GM20431 (cell line): Measurements from ENCODE around the gene ADAM11.

ENCODE experiments used
- in situ Hi-C: fragments of 300-500 bp; cut with MseI, MboI; formaldehyde crosslinking; loops from one replicate; pipeline ENCODE4 v1.15.0; 2020; ENCODE audit warnings: low sequenced_read_pairs; ENCODE audit not compliant: unreplicated experiment

Gene ADAM11

GRCh38 chr17:44827863-44828262 is 69.1 kb downstream of the ADAM11 start:
- in situ Hi-C loops, result no loop called here

DNA sequence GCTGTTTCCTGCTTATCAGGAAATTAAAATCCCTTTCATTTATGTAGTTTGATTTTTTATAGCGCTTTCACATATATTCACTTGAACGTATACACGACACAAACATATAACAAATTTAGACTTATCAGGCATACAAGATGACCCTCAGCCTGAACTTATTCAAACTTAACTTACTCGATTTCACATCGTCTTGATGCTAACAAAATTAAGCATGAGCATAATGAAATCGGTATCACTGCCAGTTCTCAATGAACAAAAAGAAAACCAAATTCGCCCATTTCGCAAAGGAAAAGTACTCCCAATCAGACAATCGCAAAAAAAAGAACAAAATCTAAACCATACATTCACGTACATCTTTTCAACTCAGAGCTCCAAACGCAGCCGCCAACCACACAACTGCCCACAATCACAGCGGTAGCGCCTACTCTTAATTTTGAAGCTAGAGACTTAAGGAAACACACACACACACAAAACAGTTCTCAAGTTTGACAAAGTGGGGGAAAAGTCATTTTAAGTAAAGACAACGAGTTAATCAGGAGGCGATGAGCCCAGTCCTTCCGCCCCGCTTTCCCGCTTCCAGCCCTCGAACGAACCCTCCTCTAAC is 70.2 kb downstream of the ADAM11 start:
- in situ Hi-C loops, result no loop called here

DNA sequence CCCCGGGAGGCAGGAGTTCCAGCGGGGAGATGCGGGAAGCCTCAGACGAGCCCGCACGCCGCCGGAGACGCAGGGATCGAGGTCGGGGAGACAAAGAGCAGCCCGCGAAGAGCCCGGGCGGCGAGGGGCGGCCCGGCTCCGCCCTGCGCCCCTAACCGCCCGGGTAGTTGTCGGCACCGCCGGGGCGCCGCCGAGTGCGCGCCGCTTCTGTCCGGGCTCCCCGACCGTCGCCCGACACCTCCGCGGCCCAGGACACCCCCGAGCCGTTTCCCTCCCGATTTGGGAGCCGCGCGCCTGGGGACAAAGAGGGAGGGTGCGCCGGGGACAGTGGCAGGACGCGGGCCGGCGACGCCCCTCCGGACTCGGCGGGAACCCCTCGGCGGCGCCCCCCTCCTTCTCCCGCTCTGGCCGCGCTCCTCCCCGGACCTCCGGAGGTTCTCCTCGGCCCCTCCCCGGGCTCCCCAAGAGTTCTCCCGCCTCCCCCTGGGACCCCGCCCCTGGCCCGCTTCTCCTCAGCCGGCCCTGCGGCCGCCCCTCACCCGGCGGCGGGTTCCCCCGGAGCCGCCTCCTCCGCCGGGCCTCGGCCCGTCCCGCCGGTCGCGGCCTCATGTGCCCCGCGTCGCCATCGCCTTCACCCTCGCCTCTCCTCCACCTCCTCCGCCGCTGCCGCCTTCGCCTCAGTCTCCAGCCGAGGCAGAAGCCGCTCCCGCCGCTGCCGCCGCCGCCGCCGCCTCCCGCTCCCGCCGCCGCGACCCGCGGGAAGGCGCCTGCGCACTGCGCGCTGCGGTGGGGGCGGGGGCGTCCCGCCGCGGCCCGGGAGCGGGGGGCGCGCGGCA is 71.0 kb downstream of the ADAM11 start, which contains the start of gene GJC1:
TSS of gene GJC1 (minus strand) at position 765 of the 836 bp plus-strand sequence. CDS start 24,470 bp downstream, outside the sequence.
- in situ Hi-C loops, result no loop called here

- in situ Hi-C loops, result no loop called here
Observed at GRCh38 chr17:44830359-44831288, 71.8 kb downstream of the ADAM11 start.

GRCh38 chr17:44831371-44831770 is 72.6 kb downstream of the ADAM11 start:
- in situ Hi-C loops, result no loop called here
